22Rv1 (cell line): ENCODE data around the gene ZNF738.

Experiments used
- ZFX ChIP-seq: fragments of 450-650 bp; IDR thresholded peaks from 2 replicates; pipeline ENCODE4 v1.6.1; 2017; ENCODE audit warnings: antibody characterized with exemption, borderline replicate concordance
- TF ChIP-seq, protein P1 (sequence below): fragments of 450-650 bp; IDR thresholded peaks from 2 replicates; pipeline ENCODE4 v1.5.1; 2017; ENCODE audit warnings: mild to moderate bottlenecking

GRCh38 chr19:21423057-21424041 is 64.5 kb downstream of the ZNF738 start:
- TF ChIP-seq, protein P1, sequence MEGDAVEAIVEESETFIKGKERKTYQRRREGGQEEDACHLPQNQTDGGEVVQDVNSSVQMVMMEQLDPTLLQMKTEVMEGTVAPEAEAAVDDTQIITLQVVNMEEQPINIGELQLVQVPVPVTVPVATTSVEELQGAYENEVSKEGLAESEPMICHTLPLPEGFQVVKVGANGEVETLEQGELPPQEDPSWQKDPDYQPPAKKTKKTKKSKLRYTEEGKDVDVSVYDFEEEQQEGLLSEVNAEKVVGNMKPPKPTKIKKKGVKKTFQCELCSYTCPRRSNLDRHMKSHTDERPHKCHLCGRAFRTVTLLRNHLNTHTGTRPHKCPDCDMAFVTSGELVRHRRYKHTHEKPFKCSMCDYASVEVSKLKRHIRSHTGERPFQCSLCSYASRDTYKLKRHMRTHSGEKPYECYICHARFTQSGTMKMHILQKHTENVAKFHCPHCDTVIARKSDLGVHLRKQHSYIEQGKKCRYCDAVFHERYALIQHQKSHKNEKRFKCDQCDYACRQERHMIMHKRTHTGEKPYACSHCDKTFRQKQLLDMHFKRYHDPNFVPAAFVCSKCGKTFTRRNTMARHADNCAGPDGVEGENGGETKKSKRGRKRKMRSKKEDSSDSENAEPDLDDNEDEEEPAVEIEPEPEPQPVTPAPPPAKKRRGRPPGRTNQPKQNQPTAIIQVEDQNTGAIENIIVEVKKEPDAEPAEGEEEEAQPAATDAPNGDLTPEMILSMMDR: no peak
- no peak for TF ChIP-seq ZFX
